GM21447 (cell line): ENCODE data around the gene VSIG2.
"Not testable (repeated sequence)": the region's sequence is repeated elsewhere in the genome, so short reads cannot be mapped to it uniquely, and the experiment has no call there.

ENCODE experiments used
- ATAC-seq: cut with Tn5 transposase; IDR thresholded peaks from one replicate; pipeline ENCODE4 v1.9.1; 2021; ENCODE audit not compliant: unreplicated experiment

VSIG2 gene

GRCh38 chr11:124751741-124752470 is at the start of gene VSIG2:
VSIG2 (minus strand) TSS chr11:124752255; CDS start chr11:124752137, 118 bp downstream.
- no peak for ATAC-seq

GRCh38 chr11:124801014-124801413 is 49.0 kb upstream of the VSIG2 start:
- ATAC-seq, result no peak

- ATAC-seq, result peak; percentile 84
These were observed 48.3 kb upstream of the VSIG2 start, which contains the start of gene MSANTD2 for GRCh38 chr11:124800226-124800929. MSANTD2 (minus strand) TSS chr11:124800406; CDS start chr11:124800380, 26 bp downstream.

GRCh38 chr11:124799348-124800225 is 47.5 kb upstream of the VSIG2 start:
- peak; percentile 38 for ATAC-seq

- ATAC-seq, result peak; percentile 29
These were observed 46.9 kb upstream of the VSIG2 start for GRCh38 chr11:124798991-124799347.

- ATAC-seq, result no peak
These were observed 44.3 kb upstream of the VSIG2 start for GRCh38 chr11:124796312-124796711.

- ATAC-seq, result peak; percentile 63
These were observed 41.6 kb upstream of the VSIG2 start for GRCh38 chr11:124793466-124794278.

- ATAC-seq, result peak; percentile 66
These were observed 39.7 kb upstream of the VSIG2 start for GRCh38 chr11:124791626-124792341.

- ATAC-seq, result no peak
These were observed 36.5 kb upstream of the VSIG2 start for GRCh38 chr11:124788521-124788920.

GRCh38 chr11:124784051-124784450 is 32.0 kb upstream of the VSIG2 start:
- ATAC-seq, result no peak

GRCh38 chr11:124783002-124783401 is 30.9 kb upstream of the VSIG2 start:
- no peak for ATAC-seq

GRCh38 chr11:124779568-124779967 is 27.5 kb upstream of the VSIG2 start:
- no peak for ATAC-seq

- ATAC-seq, result no peak
These were observed 26.2 kb upstream of the VSIG2 start for GRCh38 chr11:124778281-124778680.

- no peak for ATAC-seq
These were observed 25.0 kb upstream of the VSIG2 start for GRCh38 chr11:124776865-124777645.

GRCh38 chr11:124770959-124771358 is 18.9 kb upstream of the VSIG2 start:
- not testable (repeated sequence) for ATAC-seq

GRCh38 chr11:124769806-124770774 is 18.0 kb upstream of the VSIG2 start:
- ATAC-seq, result no peak

- ATAC-seq, result no peak
These were observed 16.9 kb upstream of the VSIG2 start for GRCh38 chr11:124768914-124769313.

GRCh38 chr11:124766156-124766555 is 14.1 kb upstream of the VSIG2 start:
- no peak for ATAC-seq
